Smooth muscle cell of the umbilical artery (primary cell): Measurements from ENCODE around the gene SLC36A1. TPM values are rescaled to one million over a fixed set of nuclear protein-coding genes. Genes with fewer than 3 reads are reported as not detected.

ENCODE experiments used
- total RNA-seq: library from RNA; depleted of rRNA; stranded (reverse); fragments of >200 nt; gene quantifications from 2 replicates; pipeline ENCODE4 v1.2.3, GENCODE V29; 2014

SLC36A1 gene
- 6.2 and 8.7 TPM in 2 replicates for total RNA-seq

DNA sequence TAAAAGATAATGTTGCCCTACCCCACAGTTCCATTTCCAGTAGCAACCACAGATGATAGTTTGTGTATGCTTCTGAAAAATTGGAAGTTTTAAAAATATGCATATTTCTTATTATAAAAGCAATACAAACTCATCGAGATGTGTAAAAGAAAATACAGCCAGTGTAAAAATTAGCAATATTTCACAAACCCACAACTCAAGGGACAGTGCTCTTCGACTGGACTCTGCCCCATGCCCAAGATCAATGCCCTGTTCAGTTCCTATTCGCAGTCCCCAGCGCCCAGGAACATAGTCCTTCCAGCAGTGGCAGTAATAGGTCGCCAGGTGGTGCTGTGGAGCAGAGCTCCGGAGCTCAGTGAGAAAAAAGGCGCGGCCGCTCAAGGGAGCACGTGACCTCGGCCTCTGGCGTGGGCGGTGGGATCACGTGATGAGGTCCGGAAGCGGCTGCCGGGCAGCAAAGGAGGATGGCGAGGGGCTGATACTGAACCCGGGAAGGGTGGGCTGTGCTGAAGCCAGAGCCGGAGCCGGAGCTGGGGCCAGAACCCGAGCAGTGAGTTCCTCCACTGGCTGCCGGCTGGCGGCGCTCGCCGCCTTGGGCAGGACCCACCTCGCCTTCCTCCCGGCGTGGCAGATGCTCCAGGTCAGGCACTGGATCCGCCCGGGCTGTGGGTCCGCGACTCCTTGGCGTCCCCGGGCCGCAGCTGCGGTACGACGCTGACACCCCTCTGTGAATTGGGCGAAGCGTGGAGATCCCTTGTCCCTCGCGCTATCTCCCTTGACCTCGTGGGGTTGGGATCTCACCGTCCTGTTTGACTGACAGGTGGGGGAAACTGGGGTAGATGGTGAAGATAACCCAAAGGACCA, at the start of gene SLC36A1:
Gene SLC36A1, plus strand, starts transcription at position 430 of the 864 bp plus-strand sequence. CDS start 11,190 bp downstream, outside the sequence.

Other genes starting within 250 kb of the SLC36A1 start
- 2.0 and 2.7 TPM in 2 replicates for gene CCDC69, start 223.5 kb upstream of the SLC36A1 start, total RNA-seq
- gene GM2A, start 194.4 kb upstream of the SLC36A1 start, total RNA-seq, result 17.8 and 21.1 TPM in 2 replicates
- not detected in 2 replicates for gene SLC36A3, start 143.8 kb upstream of the SLC36A1 start, total RNA-seq
- not detected in 2 replicates for gene SLC36A2, start 100.0 kb upstream of the SLC36A1 start, total RNA-seq
- gene FAT2, start 143.7 kb downstream of the SLC36A1 start, total RNA-seq, result under 0.01 and 0.05 TPM in 2 replicates
- gene SPARC, start 239.3 kb downstream of the SLC36A1 start, total RNA-seq, result 2,182 and 3,745 TPM in 2 replicates